ENCODE measurements around the gene LIPE.

DNA sequence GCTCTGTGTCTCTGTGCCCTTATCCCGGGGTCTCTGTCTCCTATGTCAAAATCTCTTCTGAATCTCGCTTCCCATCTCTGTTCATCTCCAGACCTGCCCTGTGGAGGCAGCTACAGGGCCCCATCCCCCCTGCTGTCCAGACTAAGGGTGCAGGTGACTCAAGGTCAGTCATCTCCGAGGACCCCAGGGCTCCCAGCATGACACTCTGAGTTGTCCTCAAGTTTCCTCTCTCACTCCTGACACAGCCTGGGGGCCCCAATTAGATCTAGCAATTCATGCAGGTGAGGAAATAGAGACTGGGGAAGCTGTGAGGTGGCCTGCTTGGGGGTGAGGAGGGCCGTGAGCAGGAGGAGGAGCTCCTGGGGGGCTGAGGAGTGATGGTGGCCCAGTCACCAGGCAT lies 35.0 kb downstream of the LIPE start:
- TF ChIP-seq MXI1 (conservative IDR thresholded peaks at IDR 0.05; ENCODE audit: poor library complexity, severe bottlenecking) (no peak), EP300 (conservative IDR thresholded peaks at IDR 0.05; ENCODE audit: poor library complexity, severe bottlenecking) (no peak), RAD21 (conservative IDR thresholded peaks at IDR 0.05) (no peak), POLR2AphosphoS5 (IDR thresholded peaks at IDR 0.05) (no peak), SMC3 (conservative IDR thresholded peaks at IDR 0.05; ENCODE audit: poor library complexity) (no peak), EZH2 (IDR thresholded peaks at IDR 0.05; ENCODE audit: borderline replicate concordance, insufficient read depth, low read length, poor library complexity, severe bottlenecking) (no peak)
- TF ChIP-seq, protein P1, sequence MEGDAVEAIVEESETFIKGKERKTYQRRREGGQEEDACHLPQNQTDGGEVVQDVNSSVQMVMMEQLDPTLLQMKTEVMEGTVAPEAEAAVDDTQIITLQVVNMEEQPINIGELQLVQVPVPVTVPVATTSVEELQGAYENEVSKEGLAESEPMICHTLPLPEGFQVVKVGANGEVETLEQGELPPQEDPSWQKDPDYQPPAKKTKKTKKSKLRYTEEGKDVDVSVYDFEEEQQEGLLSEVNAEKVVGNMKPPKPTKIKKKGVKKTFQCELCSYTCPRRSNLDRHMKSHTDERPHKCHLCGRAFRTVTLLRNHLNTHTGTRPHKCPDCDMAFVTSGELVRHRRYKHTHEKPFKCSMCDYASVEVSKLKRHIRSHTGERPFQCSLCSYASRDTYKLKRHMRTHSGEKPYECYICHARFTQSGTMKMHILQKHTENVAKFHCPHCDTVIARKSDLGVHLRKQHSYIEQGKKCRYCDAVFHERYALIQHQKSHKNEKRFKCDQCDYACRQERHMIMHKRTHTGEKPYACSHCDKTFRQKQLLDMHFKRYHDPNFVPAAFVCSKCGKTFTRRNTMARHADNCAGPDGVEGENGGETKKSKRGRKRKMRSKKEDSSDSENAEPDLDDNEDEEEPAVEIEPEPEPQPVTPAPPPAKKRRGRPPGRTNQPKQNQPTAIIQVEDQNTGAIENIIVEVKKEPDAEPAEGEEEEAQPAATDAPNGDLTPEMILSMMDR (IDR thresholded peaks at IDR 0.05; ENCODE audit: poor library complexity, severe bottlenecking) = no peak

Data from neural cell (in vitro differentiated cells).